ENCODE data around the gene KCNA2.

DNA sequence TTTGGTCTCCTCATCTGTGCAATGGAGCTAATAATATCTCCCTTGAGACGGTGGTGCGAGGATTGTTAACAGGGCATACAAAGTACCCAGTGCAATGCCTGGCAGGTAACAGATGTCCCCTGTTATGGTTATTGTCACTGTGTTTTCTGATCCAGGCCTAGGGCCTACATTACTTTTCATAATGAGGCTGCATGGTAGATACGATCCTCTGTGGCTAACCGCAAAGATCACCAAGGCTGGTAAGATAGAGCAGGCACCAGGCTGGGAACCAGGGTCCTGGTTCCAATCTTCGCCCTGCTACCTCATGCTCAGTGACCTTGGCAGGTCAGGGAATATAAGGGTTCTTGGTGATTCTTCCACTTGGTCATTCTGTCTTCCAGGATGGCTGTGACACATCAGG, 22.7 kb downstream of the KCNA2 start:
- no peak for TF ChIP-seq POLR2AphosphoS5 (IDR thresholded peaks at IDR 0.05; ENCODE audit: low read depth, low read length)
- no peak for TF ChIP-seq EZH2phosphoT487 (IDR thresholded peaks at IDR 0.05; ENCODE audit: borderline replicate concordance, low read depth)
- TF ChIP-seq, protein P1, sequence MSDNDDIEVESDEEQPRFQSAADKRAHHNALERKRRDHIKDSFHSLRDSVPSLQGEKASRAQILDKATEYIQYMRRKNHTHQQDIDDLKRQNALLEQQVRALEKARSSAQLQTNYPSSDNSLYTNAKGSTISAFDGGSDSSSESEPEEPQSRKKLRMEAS (IDR thresholded peaks at IDR 0.05; ENCODE audit: low read depth) = no peak
- TF ChIP-seq SIN3A (IDR thresholded peaks at IDR 0.05; ENCODE audit: borderline replicate concordance, low read depth, low read length) = no peak
- TF ChIP-seq, protein P2, sequence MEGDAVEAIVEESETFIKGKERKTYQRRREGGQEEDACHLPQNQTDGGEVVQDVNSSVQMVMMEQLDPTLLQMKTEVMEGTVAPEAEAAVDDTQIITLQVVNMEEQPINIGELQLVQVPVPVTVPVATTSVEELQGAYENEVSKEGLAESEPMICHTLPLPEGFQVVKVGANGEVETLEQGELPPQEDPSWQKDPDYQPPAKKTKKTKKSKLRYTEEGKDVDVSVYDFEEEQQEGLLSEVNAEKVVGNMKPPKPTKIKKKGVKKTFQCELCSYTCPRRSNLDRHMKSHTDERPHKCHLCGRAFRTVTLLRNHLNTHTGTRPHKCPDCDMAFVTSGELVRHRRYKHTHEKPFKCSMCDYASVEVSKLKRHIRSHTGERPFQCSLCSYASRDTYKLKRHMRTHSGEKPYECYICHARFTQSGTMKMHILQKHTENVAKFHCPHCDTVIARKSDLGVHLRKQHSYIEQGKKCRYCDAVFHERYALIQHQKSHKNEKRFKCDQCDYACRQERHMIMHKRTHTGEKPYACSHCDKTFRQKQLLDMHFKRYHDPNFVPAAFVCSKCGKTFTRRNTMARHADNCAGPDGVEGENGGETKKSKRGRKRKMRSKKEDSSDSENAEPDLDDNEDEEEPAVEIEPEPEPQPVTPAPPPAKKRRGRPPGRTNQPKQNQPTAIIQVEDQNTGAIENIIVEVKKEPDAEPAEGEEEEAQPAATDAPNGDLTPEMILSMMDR (IDR thresholded peaks at IDR 0.05) = no peak
- no peak for TF ChIP-seq GABPA (IDR thresholded peaks at IDR 0.05; ENCODE audit: low read depth)
- TF ChIP-seq, protein P3, sequence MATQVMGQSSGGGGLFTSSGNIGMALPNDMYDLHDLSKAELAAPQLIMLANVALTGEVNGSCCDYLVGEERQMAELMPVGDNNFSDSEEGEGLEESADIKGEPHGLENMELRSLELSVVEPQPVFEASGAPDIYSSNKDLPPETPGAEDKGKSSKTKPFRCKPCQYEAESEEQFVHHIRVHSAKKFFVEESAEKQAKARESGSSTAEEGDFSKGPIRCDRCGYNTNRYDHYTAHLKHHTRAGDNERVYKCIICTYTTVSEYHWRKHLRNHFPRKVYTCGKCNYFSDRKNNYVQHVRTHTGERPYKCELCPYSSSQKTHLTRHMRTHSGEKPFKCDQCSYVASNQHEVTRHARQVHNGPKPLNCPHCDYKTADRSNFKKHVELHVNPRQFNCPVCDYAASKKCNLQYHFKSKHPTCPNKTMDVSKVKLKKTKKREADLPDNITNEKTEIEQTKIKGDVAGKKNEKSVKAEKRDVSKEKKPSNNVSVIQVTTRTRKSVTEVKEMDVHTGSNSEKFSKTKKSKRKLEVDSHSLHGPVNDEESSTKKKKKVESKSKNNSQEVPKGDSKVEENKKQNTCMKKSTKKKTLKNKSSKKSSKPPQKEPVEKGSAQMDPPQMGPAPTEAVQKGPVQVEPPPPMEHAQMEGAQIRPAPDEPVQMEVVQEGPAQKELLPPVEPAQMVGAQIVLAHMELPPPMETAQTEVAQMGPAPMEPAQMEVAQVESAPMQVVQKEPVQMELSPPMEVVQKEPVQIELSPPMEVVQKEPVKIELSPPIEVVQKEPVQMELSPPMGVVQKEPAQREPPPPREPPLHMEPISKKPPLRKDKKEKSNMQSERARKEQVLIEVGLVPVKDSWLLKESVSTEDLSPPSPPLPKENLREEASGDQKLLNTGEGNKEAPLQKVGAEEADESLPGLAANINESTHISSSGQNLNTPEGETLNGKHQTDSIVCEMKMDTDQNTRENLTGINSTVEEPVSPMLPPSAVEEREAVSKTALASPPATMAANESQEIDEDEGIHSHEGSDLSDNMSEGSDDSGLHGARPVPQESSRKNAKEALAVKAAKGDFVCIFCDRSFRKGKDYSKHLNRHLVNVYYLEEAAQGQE (IDR thresholded peaks at IDR 0.05; ENCODE audit: low read depth, low read length) = no peak
- TF ChIP-seq NFIC (IDR thresholded peaks at IDR 0.05; ENCODE audit: borderline replicate concordance) = no peak

Measured in SK-N-SH (cell line).